ENCODE data around the gene RPL29. TPM values are rescaled to one million over a fixed set of nuclear protein-coding genes. Genes with fewer than 3 reads are reported as not detected.

RPL29 gene
- total and polyA plus RNA-seq, 9 donors: 1,785 to 3,982 (median 1,999) TPM

DNA sequence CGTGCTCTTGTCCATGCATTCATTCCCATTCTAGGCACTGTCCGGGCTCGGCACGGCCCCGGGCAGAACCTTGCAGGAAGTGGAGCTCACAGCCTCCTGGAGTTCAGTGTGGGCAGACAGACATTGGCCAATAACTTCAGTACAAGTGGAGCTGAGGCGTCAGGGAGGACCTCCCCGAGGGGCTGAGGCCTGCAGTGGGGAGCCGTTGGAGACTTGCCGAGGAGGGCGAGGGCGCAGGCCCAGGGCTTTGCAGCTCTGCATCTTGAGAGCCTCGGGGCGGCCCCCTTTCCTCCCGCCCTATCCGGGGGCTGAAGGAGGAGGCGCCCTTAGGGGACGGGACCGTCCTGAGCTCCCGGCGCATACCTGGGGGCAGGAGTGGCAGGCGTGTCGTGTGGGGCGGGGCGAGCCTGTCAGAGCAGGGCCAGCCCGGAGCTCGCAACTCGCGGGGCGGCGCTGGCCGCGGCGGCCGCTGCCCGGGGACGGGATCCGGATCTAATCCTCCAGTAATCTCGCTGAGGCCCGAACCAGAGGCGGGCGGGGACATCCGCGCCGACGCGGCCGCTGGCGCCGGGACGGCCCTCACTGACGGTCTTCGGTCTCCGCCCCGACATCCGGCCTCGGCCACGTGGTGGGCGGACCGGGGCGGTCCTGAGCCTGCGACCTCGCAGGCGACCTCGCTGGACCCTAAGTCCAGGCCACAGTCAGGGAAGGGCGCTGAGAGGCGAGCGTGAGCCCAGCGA, 12.7 kb downstream of the RPL29 start, which contains the start of gene ACY1:
TSS of gene ACY1 (plus strand) at position 698 of the 740 bp plus-strand sequence. CDS start 530 bp downstream, outside the sequence.
- DNase-seq: peak; percentile 83 to 89 (median 85)
- WGBS, 3 donors: 0 to 1% (median 1%) methylated on average over 40 to 68 of the region's 68 CpGs
- intact Hi-C loops (cut with DNase I): no loop called here

GRCh38 chr3:51982352-51982837, 13.3 kb downstream of the RPL29 start:
- Histone ChIP-seq H3K27ac (peak overlapping the region; percentile 65 to 96), H3K36me3 (no peaks in the 10 kb centered on the region), H3K9me3 (no peaks in the 10 kb centered on the region), H3K4me3 (peak overlapping the region; percentile 61), H3K4me1 (ENCODE audit: insufficient read depth) (peaks cover 9% of the 10 kb centered on the region), H3K27me3 (no peaks in the 10 kb centered on the region)
- intact Hi-C loops (cut with DNase I): no loop called here
- DNase-seq: no peak
- 8 to 16% (median 14%) methylated on average over 4 of the region's 4 CpGs for WGBS, 3 donors
- TF ChIP-seq, protein P1, sequence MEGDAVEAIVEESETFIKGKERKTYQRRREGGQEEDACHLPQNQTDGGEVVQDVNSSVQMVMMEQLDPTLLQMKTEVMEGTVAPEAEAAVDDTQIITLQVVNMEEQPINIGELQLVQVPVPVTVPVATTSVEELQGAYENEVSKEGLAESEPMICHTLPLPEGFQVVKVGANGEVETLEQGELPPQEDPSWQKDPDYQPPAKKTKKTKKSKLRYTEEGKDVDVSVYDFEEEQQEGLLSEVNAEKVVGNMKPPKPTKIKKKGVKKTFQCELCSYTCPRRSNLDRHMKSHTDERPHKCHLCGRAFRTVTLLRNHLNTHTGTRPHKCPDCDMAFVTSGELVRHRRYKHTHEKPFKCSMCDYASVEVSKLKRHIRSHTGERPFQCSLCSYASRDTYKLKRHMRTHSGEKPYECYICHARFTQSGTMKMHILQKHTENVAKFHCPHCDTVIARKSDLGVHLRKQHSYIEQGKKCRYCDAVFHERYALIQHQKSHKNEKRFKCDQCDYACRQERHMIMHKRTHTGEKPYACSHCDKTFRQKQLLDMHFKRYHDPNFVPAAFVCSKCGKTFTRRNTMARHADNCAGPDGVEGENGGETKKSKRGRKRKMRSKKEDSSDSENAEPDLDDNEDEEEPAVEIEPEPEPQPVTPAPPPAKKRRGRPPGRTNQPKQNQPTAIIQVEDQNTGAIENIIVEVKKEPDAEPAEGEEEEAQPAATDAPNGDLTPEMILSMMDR (IDR thresholded peaks at IDR 0.05): peak in 1 of 3 donors; percentile 27
- TF ChIP-seq EP300 (IDR thresholded peaks at IDR 0.05): no peak

More for the DNA sequence above, 12.7 kb downstream of the RPL29 start, which contains the start of gene ACY1:
- H3K4me3 ChIP-seq: peak within 1 kb of the TSS; percentile 61
- TF ChIP-seq, protein P1 (IDR thresholded peaks at IDR 0.05): no peak
- TF ChIP-seq POLR2A (IDR thresholded peaks at IDR 0.05): peak; percentile 41
- TF ChIP-seq EP300 (IDR thresholded peaks at IDR 0.05): no peak
- H3K27me3 ChIP-seq: no peaks in the 10 kb centered on the region
- H3K9me3 ChIP-seq: no peaks in the 10 kb centered on the region
- no peaks in the 10 kb centered on the region for H3K36me3 ChIP-seq
- peak within 1 kb of the TSS; percentile 65 to 96 for H3K27ac ChIP-seq
- H3K4me1 ChIP-seq (ENCODE audit: insufficient read depth): peaks cover 9% of the 10 kb centered on the region

GRCh38 chr3:51980253-51980652, 15.4 kb downstream of the RPL29 start:
- H3K36me3 ChIP-seq: no peaks in the 10 kb centered on the region
- intact Hi-C loops (cut with DNase I): no loop called here
- H3K4me1 ChIP-seq (ENCODE audit: insufficient read depth): peaks cover 9% of the 10 kb centered on the region
- no peaks in the 10 kb centered on the region for H3K27me3 ChIP-seq
- 93 to 98% (median 97%) methylated on average over 10 of the region's 10 CpGs for WGBS, 3 donors
- H3K4me3 ChIP-seq: no peak overlapping the region
- H3K27ac ChIP-seq: no peak overlapping the region
- DNase-seq: no peak
- TF ChIP-seq, protein P1 (IDR thresholded peaks at IDR 0.05): no peak
- TF ChIP-seq POLR2A (IDR thresholded peaks at IDR 0.05): no peak
- no peak for TF ChIP-seq EP300 (IDR thresholded peaks at IDR 0.05)
- no peaks in the 10 kb centered on the region for H3K9me3 ChIP-seq

- Histone ChIP-seq H3K4me3 (no peak overlapping the region), H3K27me3 (no peaks in the 10 kb centered on the region), H3K9me3 (no peaks in the 10 kb centered on the region), H3K27ac (no peak overlapping the region), H3K36me3 (no peaks in the 10 kb centered on the region), H3K4me1 (ENCODE audit: insufficient read depth) (peaks cover 5% of the 10 kb centered on the region)
- TF ChIP-seq POLR2A (IDR thresholded peaks at IDR 0.05) (no peak), EP300 (IDR thresholded peaks at IDR 0.05) (no peak)
- TF ChIP-seq, protein P1 (IDR thresholded peaks at IDR 0.05): no peak
- intact Hi-C loops (cut with DNase I): no loop called here
- WGBS, 3 donors: 71 to 75% (median 73%) methylated on average over 4 of the region's 4 CpGs
- no peak for DNase-seq
Observed at GRCh38 chr3:51978143-51978502, 17.6 kb downstream of the RPL29 start.

Data from ovary (tissue), 9 donors.